Measurements from ENCODE around the gene MEIS2.

DNA sequence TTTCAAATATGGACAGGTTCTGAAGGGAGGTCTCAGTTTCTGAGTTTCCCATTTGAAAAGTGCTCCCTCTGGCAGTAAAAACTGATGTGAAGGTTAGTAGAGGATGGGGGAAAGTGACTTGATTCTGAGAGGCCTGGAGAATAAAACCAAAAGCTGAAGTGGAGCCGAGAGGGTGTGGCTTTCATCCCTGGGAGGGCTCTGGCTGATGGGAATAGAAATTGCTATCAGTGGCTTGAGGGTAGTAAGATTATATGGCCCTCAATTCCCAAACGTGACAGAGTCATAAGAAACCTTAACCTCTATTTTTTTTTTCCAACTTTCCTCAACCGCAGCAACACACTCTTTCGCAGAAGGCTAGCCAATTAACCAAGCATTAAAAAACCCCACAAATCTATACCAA is 185.9 kb downstream of the MEIS2 start:
- no peak for TF ChIP-seq ZBTB1 (tag by site-specific recombination; IDR thresholded peaks at IDR 0.05)
- TF ChIP-seq, protein P1, sequence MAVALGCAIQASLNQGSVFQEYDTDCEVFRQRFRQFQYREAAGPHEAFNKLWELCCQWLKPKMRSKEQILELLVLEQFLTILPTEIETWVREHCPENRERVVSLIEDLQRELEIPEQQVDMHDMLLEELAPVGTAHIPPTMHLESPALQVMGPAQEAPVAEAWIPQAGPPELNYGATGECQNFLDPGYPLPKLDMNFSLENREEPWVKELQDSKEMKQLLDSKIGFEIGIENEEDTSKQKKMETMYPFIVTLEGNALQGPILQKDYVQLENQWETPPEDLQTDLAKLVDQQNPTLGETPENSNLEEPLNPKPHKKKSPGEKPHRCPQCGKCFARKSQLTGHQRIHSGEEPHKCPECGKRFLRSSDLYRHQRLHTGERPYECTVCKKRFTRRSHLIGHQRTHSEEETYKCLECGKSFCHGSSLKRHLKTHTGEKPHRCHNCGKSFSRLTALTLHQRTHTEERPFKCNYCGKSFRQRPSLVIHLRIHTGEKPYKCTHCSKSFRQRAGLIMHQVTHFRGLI (tag by site-specific recombination; IDR thresholded peaks at IDR 0.05), result no peak
- no peak for TF ChIP-seq ZNF521 (tag by site-specific recombination; IDR thresholded peaks at IDR 0.05)
- TF ChIP-seq, protein P2, sequence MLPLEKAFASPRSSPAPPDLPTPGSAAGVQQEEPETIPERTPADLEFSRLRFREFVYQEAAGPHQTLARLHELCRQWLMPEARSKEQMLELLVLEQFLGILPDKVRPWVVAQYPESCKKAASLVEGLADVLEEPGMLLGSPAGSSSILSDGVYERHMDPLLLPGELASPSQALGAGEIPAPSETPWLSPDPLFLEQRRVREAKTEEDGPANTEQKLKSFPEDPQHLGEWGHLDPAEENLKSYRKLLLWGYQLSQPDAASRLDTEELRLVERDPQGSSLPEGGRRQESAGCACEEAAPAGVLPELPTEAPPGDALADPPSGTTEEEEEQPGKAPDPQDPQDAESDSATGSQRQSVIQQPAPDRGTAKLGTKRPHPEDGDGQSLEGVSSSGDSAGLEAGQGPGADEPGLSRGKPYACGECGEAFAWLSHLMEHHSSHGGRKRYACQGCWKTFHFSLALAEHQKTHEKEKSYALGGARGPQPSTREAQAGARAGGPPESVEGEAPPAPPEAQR (tag by site-specific recombination; IDR thresholded peaks at IDR 0.05), result no peak
- TF ChIP-seq, protein P3, sequence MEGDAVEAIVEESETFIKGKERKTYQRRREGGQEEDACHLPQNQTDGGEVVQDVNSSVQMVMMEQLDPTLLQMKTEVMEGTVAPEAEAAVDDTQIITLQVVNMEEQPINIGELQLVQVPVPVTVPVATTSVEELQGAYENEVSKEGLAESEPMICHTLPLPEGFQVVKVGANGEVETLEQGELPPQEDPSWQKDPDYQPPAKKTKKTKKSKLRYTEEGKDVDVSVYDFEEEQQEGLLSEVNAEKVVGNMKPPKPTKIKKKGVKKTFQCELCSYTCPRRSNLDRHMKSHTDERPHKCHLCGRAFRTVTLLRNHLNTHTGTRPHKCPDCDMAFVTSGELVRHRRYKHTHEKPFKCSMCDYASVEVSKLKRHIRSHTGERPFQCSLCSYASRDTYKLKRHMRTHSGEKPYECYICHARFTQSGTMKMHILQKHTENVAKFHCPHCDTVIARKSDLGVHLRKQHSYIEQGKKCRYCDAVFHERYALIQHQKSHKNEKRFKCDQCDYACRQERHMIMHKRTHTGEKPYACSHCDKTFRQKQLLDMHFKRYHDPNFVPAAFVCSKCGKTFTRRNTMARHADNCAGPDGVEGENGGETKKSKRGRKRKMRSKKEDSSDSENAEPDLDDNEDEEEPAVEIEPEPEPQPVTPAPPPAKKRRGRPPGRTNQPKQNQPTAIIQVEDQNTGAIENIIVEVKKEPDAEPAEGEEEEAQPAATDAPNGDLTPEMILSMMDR (tag by site-specific recombination; IDR thresholded peaks at IDR 0.05), result no peak
- no peak for TF ChIP-seq ZNF510 (tag by site-specific recombination; IDR thresholded peaks at IDR 0.05; ENCODE audit: insufficient replicate concordance)
- TF ChIP-seq ZNF768 (tag by site-specific recombination; IDR thresholded peaks at IDR 0.05), result no peak

Measured in HEK293 (cell line).